Muscle of leg (tissue), 16 donors: ENCODE data around the gene KRTAP4-11. TPM values are rescaled to one million over a fixed set of nuclear protein-coding genes. Genes with fewer than 3 reads are reported as not detected.
"Not testable (repeated sequence)": the region's sequence is repeated elsewhere in the genome, so short reads cannot be mapped to it uniquely, and the experiment has no call there.

ENCODE experiments used
- DNase-seq: peaks from one replicate; pipeline ENCODE4 v3.0.0; 2013
- H3K27ac ChIP-seq: one replicate; pipeline ENCODE4 v1.5.1; 2013; ENCODE audit warnings: mild to moderate bottlenecking, low read length, control low read depth
- H3K27me3 ChIP-seq: one replicate; pipeline ENCODE4 v1.6.1; 2013; ENCODE audit warnings: low read length; ENCODE audit not compliant: control insufficient read depth, insufficient read depth
- H3K36me3 ChIP-seq: one replicate; pipeline ENCODE4 v1.6.1; 2013; ENCODE audit warnings: low read length; ENCODE audit not compliant: control insufficient read depth, insufficient read depth
- H3K4me1 ChIP-seq: one replicate; pipeline ENCODE4 v1.6.1; 2013; ENCODE audit warnings: low read length; ENCODE audit not compliant: control insufficient read depth, insufficient read depth
- H3K4me3 ChIP-seq: one replicate; pipeline ENCODE4 v1.5.1; 2013; ENCODE audit warnings: low read length, control low read depth
- H3K9me3 ChIP-seq: replicated peaks from 2 replicates; pipeline ENCODE4 v1.6.1; 2013; ENCODE audit warnings: low read depth, low read length; ENCODE audit not compliant: control insufficient read depth
- WGBS: methylation state at CpG from one replicate; pipeline ENCODE4 v1.1.5; 2013; ENCODE audit warnings: missing lambda C conversion rate; ENCODE audit not compliant: insufficient coverage; 5-methylcytosine and 5-hydroxymethylcytosine counted together
- long read RNA-seq, 11 donors: transcript quantifications; one replicate each; lab custom pipeline, GENCODE V29; 2026
- polyA plus RNA-seq, 8 donors: library from polyadenylated mRNA; unstranded; fragments of 120-200 nt; gene quantifications; one replicate each; pipeline versions ENCODE4 v1.2.1 to v1.2.3, GENCODE V29; 2013; ENCODE audit warnings: inconsistent platforms in 1 of 8, low replicate concordance in 1 of 8; ENCODE audit not compliant: insufficient read length in 8 of 8, insufficient read depth in 1 of 8
- total RNA-seq: library from RNA; stranded (reverse); fragments of 120-200 nt; gene quantifications from one replicate; pipeline ENCODE4 v1.2.4, GENCODE V29; 2013

Gene KRTAP4-11
- total RNA-seq (not detected), polyA plus RNA-seq (not detected)
- long read RNA-seq, donor 1 = 0 reads
- long read RNA-seq, donor 2 = 0 reads
- long read RNA-seq, donor 3 = 0 reads
- long read RNA-seq, donor 4 = 0 reads
- long read RNA-seq, donor 5 = 0 reads
- long read RNA-seq, donor 6 = 0 reads
- long read RNA-seq, donor 7 = 0 reads
- long read RNA-seq, donor 8 = 0 reads
- long read RNA-seq, donor 9 = 0 reads
- long read RNA-seq, donor 10 = 0 reads
- long read RNA-seq, donor 11 = 0 reads

GRCh38 chr17:41117846-41118386 lies at the start of gene KRTAP4-11:
Gene KRTAP4-11 (minus strand): TSS chr17:41118373. CDS start chr17:41118315, 58 bp downstream.
- not testable (repeated sequence) for H3K27me3 ChIP-seq, H3K4me3 ChIP-seq, H3K36me3 ChIP-seq, H3K27ac ChIP-seq, DNase-seq, H3K9me3 ChIP-seq, H3K4me1 ChIP-seq
- 73% methylated on average over 9 of the region's 10 CpGs for WGBS

DNA sequence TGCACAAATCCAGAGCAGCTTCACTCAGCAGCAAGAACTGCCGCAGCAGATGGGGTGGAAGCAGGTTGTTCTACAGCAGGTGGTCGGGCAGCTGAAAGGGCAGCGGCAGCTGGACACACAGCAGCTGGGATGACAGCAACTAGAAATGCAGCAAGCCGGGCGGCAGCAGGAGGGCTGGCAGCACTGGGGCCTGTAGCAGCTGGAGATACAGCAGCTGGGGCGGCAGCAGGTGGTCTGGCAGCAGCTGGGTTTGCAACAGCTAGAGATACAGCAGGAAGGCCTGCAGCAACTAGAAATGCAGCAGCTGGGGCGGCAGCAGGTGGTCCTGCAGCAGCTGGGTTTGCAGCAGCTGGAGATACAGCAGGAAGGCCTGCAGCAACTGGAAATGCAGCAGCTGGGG lies 49.4 kb upstream of the KRTAP4-11 start:
- H3K27ac ChIP-seq = no peak overlapping the region
- no peaks in the 10 kb centered on the region for H3K9me3 ChIP-seq
- DNase-seq = no peak
- no peaks in the 10 kb centered on the region for H3K36me3 ChIP-seq
- H3K27me3 ChIP-seq = peaks cover 2% of the 10 kb centered on the region
- H3K4me1 ChIP-seq = no peaks in the 10 kb centered on the region
- no peak overlapping the region for H3K4me3 ChIP-seq
- 85% methylated on average over 7 of the region's 7 CpGs for WGBS

DNA sequence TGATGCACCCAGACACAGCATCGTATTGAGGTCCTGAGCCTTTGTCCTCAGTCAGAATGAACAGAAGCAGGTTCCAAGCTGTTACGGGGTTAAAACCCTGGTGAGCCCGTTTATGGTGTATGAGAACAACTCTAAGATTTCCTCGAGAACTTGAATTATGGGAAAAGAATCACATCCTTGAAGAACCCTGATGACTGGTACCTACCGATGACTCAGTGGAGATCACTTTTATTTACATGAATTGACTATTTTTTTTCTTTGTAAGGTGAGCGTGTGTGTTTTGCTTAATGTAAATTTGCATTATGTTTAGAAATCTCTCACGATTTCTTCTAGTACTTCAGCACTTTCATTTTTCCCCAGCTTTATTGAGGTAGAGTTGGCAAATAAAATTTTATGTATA lies 45.7 kb upstream of the KRTAP4-11 start:
- H3K4me3 ChIP-seq = no peak overlapping the region

GRCh38 chr17:41160648-41161047 lies 42.5 kb upstream of the KRTAP4-11 start, which contains the start of gene KRTAP4-4:
Gene KRTAP4-4 (minus strand): TSS chr17:41160748. CDS start chr17:41160691, 57 bp downstream.
- peaks cover 2% of the 10 kb centered on the region for H3K27me3 ChIP-seq
- WGBS = no CpG with 5 or more reads among the region's 1 CpG

More for the DNA sequence above, 45.7 kb upstream of the KRTAP4-11 start:
- no peaks in the 10 kb centered on the region for H3K4me1 ChIP-seq
- H3K36me3 ChIP-seq = no peaks in the 10 kb centered on the region
- DNase-seq = no peak
- H3K9me3 ChIP-seq = no peaks in the 10 kb centered on the region
- peaks cover 2% of the 10 kb centered on the region for H3K27me3 ChIP-seq
- no peak overlapping the region for H3K27ac ChIP-seq
- WGBS = 41% methylated on average over 3 of the region's 7 CpGs

DNA sequence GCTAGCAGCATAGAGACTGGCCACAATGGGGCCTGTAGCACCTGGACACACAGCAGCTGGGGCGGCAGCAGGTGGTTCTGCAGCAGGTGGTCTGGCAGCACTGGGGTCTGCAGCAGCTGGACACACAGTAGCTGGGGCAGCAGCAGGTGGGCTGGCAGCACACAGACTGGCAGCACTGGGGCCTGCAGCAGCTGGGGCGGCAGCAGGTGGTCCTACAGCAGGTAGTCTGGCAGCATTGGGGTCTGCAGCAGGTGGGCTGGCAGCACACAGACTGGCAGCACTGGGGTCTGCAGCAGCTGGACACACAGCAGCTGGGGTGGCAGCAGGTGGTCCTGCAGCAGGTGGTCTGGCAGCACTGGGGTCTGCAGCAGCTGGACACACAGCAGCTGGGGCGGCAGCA lies 42.0 kb upstream of the KRTAP4-11 start:
- H3K27ac ChIP-seq, H3K4me3 ChIP-seq, H3K27me3 ChIP-seq, H3K36me3 ChIP-seq, DNase-seq, H3K4me1 ChIP-seq, H3K9me3 ChIP-seq: not testable (repeated sequence)
- 77% methylated on average over 3 of the region's 3 CpGs for WGBS

More at GRCh38 chr17:41160648-41161047, 42.5 kb upstream of the KRTAP4-11 start, which contains the start of gene KRTAP4-4:
- Histone ChIP-seq H3K4me3 (no peak within 1 kb of the TSS), H3K36me3 (no peaks in the 10 kb centered on the region), H3K9me3 (no peaks in the 10 kb centered on the region), H3K4me1 (no peaks in the 10 kb centered on the region), H3K27ac (no peak within 1 kb of the TSS)
- no peak for DNase-seq

- H3K4me3 ChIP-seq = no peak overlapping the region
- H3K9me3 ChIP-seq = no peaks in the 10 kb centered on the region
- peak; percentile 52 for DNase-seq
- H3K27ac ChIP-seq = no peak overlapping the region
- H3K4me1 ChIP-seq = no peaks in the 10 kb centered on the region
- whole genome bisulfite sequencing = no CpG with 5 or more reads among the region's 2 CpGs
- no peaks in the 10 kb centered on the region for H3K27me3 ChIP-seq
- no peaks in the 10 kb centered on the region for H3K36me3 ChIP-seq
Observed at GRCh38 chr17:41153856-41154255, 35.7 kb upstream of the KRTAP4-11 start.

- no peaks in the 10 kb centered on the region for H3K36me3 ChIP-seq
- no peak for DNase-seq
- no CpG with 5 or more reads among the region's 2 CpGs for WGBS
- H3K4me1 ChIP-seq = no peaks in the 10 kb centered on the region
- no peaks in the 10 kb centered on the region for H3K9me3 ChIP-seq
- H3K4me3 ChIP-seq = no peak overlapping the region
- H3K27ac ChIP-seq = no peak overlapping the region
- no peaks in the 10 kb centered on the region for H3K27me3 ChIP-seq
Observed at GRCh38 chr17:41151525-41151924, 33.4 kb upstream of the KRTAP4-11 start.

- H3K9me3 ChIP-seq = no peaks in the 10 kb centered on the region
- no peaks in the 10 kb centered on the region for H3K27me3 ChIP-seq
- H3K27ac ChIP-seq = no peak overlapping the region
- no peak for DNase-seq
- H3K36me3 ChIP-seq = no peaks in the 10 kb centered on the region
- WGBS = 54% methylated on average over 3 of the region's 4 CpGs
- no peaks in the 10 kb centered on the region for H3K4me1 ChIP-seq
- H3K4me3 ChIP-seq = no peak overlapping the region
Observed at GRCh38 chr17:41150026-41150425, 31.9 kb upstream of the KRTAP4-11 start.

- H3K27me3 ChIP-seq = no peaks in the 10 kb centered on the region
Observed at GRCh38 chr17:41149652-41149985, 31.4 kb upstream of the KRTAP4-11 start, which contains the start of gene KRTAP4-5. Gene KRTAP4-5 (minus strand): TSS chr17:41149825. CDS start chr17:41149767, 58 bp downstream.

GRCh38 chr17:41148971-41149651 lies 30.9 kb upstream of the KRTAP4-11 start:
- H3K4me3 ChIP-seq, H3K27me3 ChIP-seq, DNase-seq, H3K4me1 ChIP-seq, H3K27ac ChIP-seq, H3K36me3 ChIP-seq, H3K9me3 ChIP-seq: not testable (repeated sequence)
- WGBS = 70% methylated on average over 9 of the region's 10 CpGs

More at GRCh38 chr17:41149652-41149985, 31.4 kb upstream of the KRTAP4-11 start, which contains the start of gene KRTAP4-5:
- WGBS = 48% methylated on average over 2 of the region's 2 CpGs
- Histone ChIP-seq H3K36me3 (no peaks in the 10 kb centered on the region), H3K4me3 (no peak within 1 kb of the TSS), H3K27ac (no peak within 1 kb of the TSS), H3K9me3 (no peaks in the 10 kb centered on the region), H3K4me1 (no peaks in the 10 kb centered on the region)
- DNase-seq = no peak
